ENCODE results near the gene AOPEP.

AOPEP gene

GRCh38 chr9:94927048-94927761 is 200.7 kb downstream of the AOPEP start:
- Histone ChIP-seq H3K9me3 (ENCODE audit: control insufficient read depth in 2 of 2, low read length in 2 of 2) (no peaks in the 10 kb centered on the region), H3K36me3 (ENCODE audit: control insufficient read depth in 2 of 2, insufficient read depth in 2 of 2, low read length in 2 of 2) (no peaks in the 10 kb centered on the region), H3K27ac (ENCODE audit: low read length) (no peak overlapping the region), H3K9ac (ENCODE audit: low read length in 2 of 2) (no peak overlapping the region), H3K4me1 (ENCODE audit: control insufficient read depth, insufficient read depth, low read length) (peaks cover 28% of the 10 kb centered on the region), H3K4me3 (ENCODE audit: low read length in 2 of 2) (no peak overlapping the region), H3K27me3 (ENCODE audit: control insufficient read depth in 1 of 2, insufficient read depth in 2 of 2, low read length in 2 of 2) (no peaks in the 10 kb centered on the region)

GRCh38 chr9:94927762-94928670 is 201.5 kb downstream of the AOPEP start:
- Histone ChIP-seq H3K9me3 (ENCODE audit: control insufficient read depth in 2 of 2, low read length in 2 of 2) (no peaks in the 10 kb centered on the region), H3K27ac (ENCODE audit: low read length) (no peak overlapping the region), H3K36me3 (ENCODE audit: control insufficient read depth in 2 of 2, insufficient read depth in 2 of 2, low read length in 2 of 2) (no peaks in the 10 kb centered on the region), H3K4me1 (ENCODE audit: control insufficient read depth, insufficient read depth, low read length) (peaks cover 21% of the 10 kb centered on the region), H3K27me3 (ENCODE audit: control insufficient read depth in 1 of 2, insufficient read depth in 2 of 2, low read length in 2 of 2) (no peaks in the 10 kb centered on the region), H3K9ac (ENCODE audit: low read length in 2 of 2) (no peak overlapping the region), H3K4me3 (ENCODE audit: low read length in 2 of 2) (no peak overlapping the region)

- Histone ChIP-seq H3K27me3 (ENCODE audit: control insufficient read depth in 1 of 2, insufficient read depth in 2 of 2, low read length in 2 of 2) (no peaks in the 10 kb centered on the region), H3K36me3 (ENCODE audit: control insufficient read depth in 2 of 2, insufficient read depth in 2 of 2, low read length in 2 of 2) (no peaks in the 10 kb centered on the region), H3K9ac (ENCODE audit: low read length in 2 of 2) (no peak overlapping the region), H3K4me3 (ENCODE audit: low read length in 2 of 2) (no peak overlapping the region), H3K27ac (ENCODE audit: low read length) (no peak overlapping the region), H3K9me3 (ENCODE audit: control insufficient read depth in 2 of 2, low read length in 2 of 2) (no peaks in the 10 kb centered on the region), H3K4me1 (ENCODE audit: control insufficient read depth, insufficient read depth, low read length) (peaks cover 14% of the 10 kb centered on the region)
Observed at GRCh38 chr9:94928691-94929368, 202.3 kb downstream of the AOPEP start.

- Histone ChIP-seq H3K4me1 (ENCODE audit: control insufficient read depth, insufficient read depth, low read length) (peaks cover 14% of the 10 kb centered on the region), H3K9ac (ENCODE audit: low read length in 2 of 2) (no peak overlapping the region), H3K4me3 (ENCODE audit: low read length in 2 of 2) (no peak overlapping the region), H3K27me3 (ENCODE audit: control insufficient read depth in 1 of 2, insufficient read depth in 2 of 2, low read length in 2 of 2) (no peaks in the 10 kb centered on the region), H3K9me3 (ENCODE audit: control insufficient read depth in 2 of 2, low read length in 2 of 2) (no peaks in the 10 kb centered on the region), H3K36me3 (ENCODE audit: control insufficient read depth in 2 of 2, insufficient read depth in 2 of 2, low read length in 2 of 2) (no peaks in the 10 kb centered on the region), H3K27ac (ENCODE audit: low read length) (no peak overlapping the region)
Observed at GRCh38 chr9:94929369-94929756, 202.9 kb downstream of the AOPEP start.

GRCh38 chr9:94931036-94931633 is 204.6 kb downstream of the AOPEP start:
- no peak overlapping the region for H3K9ac ChIP-seq (ENCODE audit: low read length in 2 of 2)

GRCh38 chr9:94931740-94932139 is 205.2 kb downstream of the AOPEP start:
- Histone ChIP-seq H3K4me1 (ENCODE audit: control insufficient read depth, insufficient read depth, low read length) (peaks cover 24% of the 10 kb centered on the region), H3K27ac (ENCODE audit: low read length) (no peak overlapping the region), H3K36me3 (ENCODE audit: control insufficient read depth in 2 of 2, insufficient read depth in 2 of 2, low read length in 2 of 2) (no peaks in the 10 kb centered on the region), H3K9me3 (ENCODE audit: control insufficient read depth in 2 of 2, low read length in 2 of 2) (no peaks in the 10 kb centered on the region), H3K4me3 (ENCODE audit: low read length in 2 of 2) (no peak overlapping the region), H3K27me3 (ENCODE audit: control insufficient read depth in 1 of 2, insufficient read depth in 2 of 2, low read length in 2 of 2) (no peaks in the 10 kb centered on the region), H3K9ac (ENCODE audit: low read length in 2 of 2) (no peak overlapping the region)

More at GRCh38 chr9:94931036-94931633, 204.6 kb downstream of the AOPEP start:
- no peaks in the 10 kb centered on the region for H3K9me3 ChIP-seq (ENCODE audit: control insufficient read depth in 2 of 2, low read length in 2 of 2)
- H3K4me1 ChIP-seq (ENCODE audit: control insufficient read depth, insufficient read depth, low read length): peaks cover 20% of the 10 kb centered on the region
- no peaks in the 10 kb centered on the region for H3K36me3 ChIP-seq (ENCODE audit: control insufficient read depth in 2 of 2, insufficient read depth in 2 of 2, low read length in 2 of 2)
- H3K27me3 ChIP-seq (ENCODE audit: control insufficient read depth in 1 of 2, insufficient read depth in 2 of 2, low read length in 2 of 2): no peaks in the 10 kb centered on the region
- H3K4me3 ChIP-seq (ENCODE audit: low read length in 2 of 2): no peak overlapping the region
- no peak overlapping the region for H3K27ac ChIP-seq (ENCODE audit: low read length)

GRCh38 chr9:94932652-94933510 is 206.4 kb downstream of the AOPEP start:
- no peak overlapping the region for H3K4me3 ChIP-seq (ENCODE audit: low read length in 2 of 2)
- no peaks in the 10 kb centered on the region for H3K36me3 ChIP-seq (ENCODE audit: control insufficient read depth in 2 of 2, insufficient read depth in 2 of 2, low read length in 2 of 2)
- no peaks in the 10 kb centered on the region for H3K9me3 ChIP-seq (ENCODE audit: control insufficient read depth in 2 of 2, low read length in 2 of 2)
- H3K27me3 ChIP-seq (ENCODE audit: control insufficient read depth in 1 of 2, insufficient read depth in 2 of 2, low read length in 2 of 2): no peaks in the 10 kb centered on the region
- no peak overlapping the region for H3K27ac ChIP-seq (ENCODE audit: low read length)
- peaks cover 31% of the 10 kb centered on the region for H3K4me1 ChIP-seq (ENCODE audit: control insufficient read depth, insufficient read depth, low read length)
- no peak overlapping the region for H3K9ac ChIP-seq (ENCODE audit: low read length in 2 of 2)

- H3K9ac ChIP-seq (ENCODE audit: low read length in 2 of 2): no peak overlapping the region
- peaks cover 29% of the 10 kb centered on the region for H3K4me1 ChIP-seq (ENCODE audit: control insufficient read depth, insufficient read depth, low read length)
- H3K27me3 ChIP-seq (ENCODE audit: control insufficient read depth in 1 of 2, insufficient read depth in 2 of 2, low read length in 2 of 2): no peaks in the 10 kb centered on the region
- H3K36me3 ChIP-seq (ENCODE audit: control insufficient read depth in 2 of 2, insufficient read depth in 2 of 2, low read length in 2 of 2): no peaks in the 10 kb centered on the region
- no peak overlapping the region for H3K27ac ChIP-seq (ENCODE audit: low read length)
- H3K9me3 ChIP-seq (ENCODE audit: control insufficient read depth in 2 of 2, low read length in 2 of 2): no peaks in the 10 kb centered on the region
- H3K4me3 ChIP-seq (ENCODE audit: low read length in 2 of 2): no peak overlapping the region
Observed at GRCh38 chr9:94933511-94933828, 207.0 kb downstream of the AOPEP start.

- Histone ChIP-seq H3K4me3 (ENCODE audit: low read length in 2 of 2) (no peak overlapping the region), H3K27ac (ENCODE audit: low read length) (no peak overlapping the region), H3K9me3 (ENCODE audit: control insufficient read depth in 2 of 2, low read length in 2 of 2) (no peaks in the 10 kb centered on the region), H3K4me1 (ENCODE audit: control insufficient read depth, insufficient read depth, low read length) (peaks cover 21% of the 10 kb centered on the region), H3K27me3 (ENCODE audit: control insufficient read depth in 1 of 2, insufficient read depth in 2 of 2, low read length in 2 of 2) (no peaks in the 10 kb centered on the region), H3K9ac (ENCODE audit: low read length in 2 of 2) (no peak overlapping the region), H3K36me3 (ENCODE audit: control insufficient read depth in 2 of 2, insufficient read depth in 2 of 2, low read length in 2 of 2) (no peaks in the 10 kb centered on the region)
Observed at GRCh38 chr9:94934816-94935328, 208.4 kb downstream of the AOPEP start.

GRCh38 chr9:94935396-94935795 is 208.9 kb downstream of the AOPEP start:
- no peaks in the 10 kb centered on the region for H3K36me3 ChIP-seq (ENCODE audit: control insufficient read depth in 2 of 2, insufficient read depth in 2 of 2, low read length in 2 of 2)
- H3K9me3 ChIP-seq (ENCODE audit: control insufficient read depth in 2 of 2, low read length in 2 of 2): no peaks in the 10 kb centered on the region
- H3K9ac ChIP-seq (ENCODE audit: low read length in 2 of 2): no peak overlapping the region
- H3K4me1 ChIP-seq (ENCODE audit: control insufficient read depth, insufficient read depth, low read length): peaks cover 21% of the 10 kb centered on the region
- H3K27me3 ChIP-seq (ENCODE audit: control insufficient read depth in 1 of 2, insufficient read depth in 2 of 2, low read length in 2 of 2): no peaks in the 10 kb centered on the region
- no peak overlapping the region for H3K4me3 ChIP-seq (ENCODE audit: low read length in 2 of 2)
- H3K27ac ChIP-seq (ENCODE audit: low read length): no peak overlapping the region

Measured in stomach smooth muscle (tissue), 2 donors.